ENCODE data around the gene ZFAND3. TPM values are rescaled to one million over a fixed set of nuclear protein-coding genes. Genes with fewer than 3 reads are reported as not detected.

ZFAND3 gene, protein sequence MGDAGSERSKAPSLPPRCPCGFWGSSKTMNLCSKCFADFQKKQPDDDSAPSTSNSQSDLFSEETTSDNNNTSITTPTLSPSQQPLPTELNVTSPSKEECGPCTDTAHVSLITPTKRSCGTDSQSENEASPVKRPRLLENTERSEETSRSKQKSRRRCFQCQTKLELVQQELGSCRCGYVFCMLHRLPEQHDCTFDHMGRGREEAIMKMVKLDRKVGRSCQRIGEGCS
- 100 to 1,000 TPM in 3 of 12 donors, 10 to 100 TPM in 8, not detected in 1; 58.3 to 119 (median 95.8) TPM for polyA plus RNA-seq (ENCODE audit: insufficient read length in 12 of 12)
- long read RNA-seq, donor 1, transcript ZFAND3-201 (6 exons, 3,366 nt): major isoform, 8 of 32 reads
- long read RNA-seq, donor 1, partial matches to known transcripts: 24 of 32 reads
- long read RNA-seq, donor 1, other reads (novel, unspliced or antisense): 0 of 32 reads
- long read RNA-seq, donor 2, transcript ZFAND3-201 (6 exons, 3,366 nt): major isoform, 14 of 27 reads
- long read RNA-seq, donor 2, partial matches to known transcripts: 13 of 27 reads
- long read RNA-seq, donor 2, other reads (novel, unspliced or antisense): 0 of 27 reads
- long read RNA-seq, donor 3, transcript ZFAND3-201 (6 exons, 3,366 nt): major isoform, 6 of 7 reads
- long read RNA-seq, donor 3, partial matches to known transcripts: 0 of 7 reads
- long read RNA-seq, donor 3, other reads (novel, unspliced or antisense): 0 of 7 reads
- long read RNA-seq, donor 4, partial matches to known transcripts: 0 of 5 reads
- long read RNA-seq, donor 4, other reads (novel, unspliced or antisense): 0 of 5 reads
- long read RNA-seq, donor 5, transcript ZFAND3-201 (6 exons, 3,366 nt): major isoform, 20 of 20 reads
- long read RNA-seq, donor 5, partial matches to known transcripts: 0 of 20 reads
- long read RNA-seq, donor 5, other reads (novel, unspliced or antisense): 0 of 20 reads
- long read RNA-seq, donor 6, transcript ZFAND3-201 (6 exons, 3,366 nt): major isoform, 12 of 17 reads
- long read RNA-seq, donor 6, partial matches to known transcripts: 5 of 17 reads
- long read RNA-seq, donor 6, other reads (novel, unspliced or antisense): 0 of 17 reads
- long read RNA-seq, donor 7, transcript ZFAND3-201 (6 exons, 3,366 nt): major isoform, 8 of 40 reads
- long read RNA-seq, donor 7, partial matches to known transcripts: 32 of 40 reads
- long read RNA-seq, donor 7, other reads (novel, unspliced or antisense): 0 of 40 reads
- long read RNA-seq, donor 8, transcript ZFAND3-201 (6 exons, 3,366 nt): major isoform, 16 of 26 reads
- long read RNA-seq, donor 8, partial matches to known transcripts: 9 of 26 reads
- long read RNA-seq, donor 8, other reads (novel, unspliced or antisense): 0 of 26 reads
- long read RNA-seq, donor 9, partial matches to known transcripts: 0 of 3 reads
- long read RNA-seq, donor 9, other reads (novel, unspliced or antisense): 0 of 3 reads
- long read RNA-seq, donor 10, transcript ZFAND3-201 (6 exons, 3,366 nt): major isoform, 15 of 22 reads
- long read RNA-seq, donor 10, partial matches to known transcripts: 5 of 22 reads
- long read RNA-seq, donor 10, other reads (novel, unspliced or antisense): 0 of 22 reads
- long read RNA-seq, donor 11, transcript ZFAND3-201 (6 exons, 3,366 nt): major isoform, 16 of 23 reads
- long read RNA-seq, donor 11, partial matches to known transcripts: 6 of 23 reads
- long read RNA-seq, donor 11, other reads (novel, unspliced or antisense): 0 of 23 reads

DNA sequence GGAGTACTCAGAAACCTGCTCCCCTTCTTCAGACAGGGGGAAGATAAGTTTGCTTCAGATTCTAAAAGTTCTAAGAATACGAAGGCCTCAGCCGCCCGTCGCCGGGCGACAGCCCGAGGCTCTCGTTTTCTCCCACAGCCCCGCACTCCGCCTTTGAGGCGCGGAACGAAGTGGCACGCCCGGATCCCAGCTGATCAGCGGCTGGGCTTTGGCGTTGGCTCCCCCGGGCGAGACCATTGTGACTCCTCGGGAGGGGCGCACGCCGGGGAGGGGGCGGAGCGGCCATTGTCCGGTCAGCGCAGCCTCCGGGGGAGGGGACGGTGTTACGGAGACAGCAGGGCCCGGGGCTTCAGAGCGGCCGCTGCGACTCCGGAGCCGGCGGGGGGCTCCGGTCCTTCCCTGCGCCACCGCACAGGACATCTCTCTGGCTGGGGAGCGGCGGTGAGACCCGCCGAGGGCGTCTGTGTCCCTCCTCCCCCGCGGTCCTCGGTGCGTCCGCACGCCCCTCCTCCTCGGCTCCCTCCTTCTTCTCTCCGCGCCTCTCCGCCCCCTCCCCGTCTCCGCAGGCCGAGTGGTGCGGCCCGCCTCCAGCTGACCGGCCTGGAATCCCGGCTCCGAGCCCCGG is at the start of gene ZFAND3:
Gene ZFAND3 (plus strand): TSS at position 551 of the 625 bp plus-strand sequence. CDS start 219 bp downstream, outside the sequence.
- DNase-seq: peak; percentile 99

DNA sequence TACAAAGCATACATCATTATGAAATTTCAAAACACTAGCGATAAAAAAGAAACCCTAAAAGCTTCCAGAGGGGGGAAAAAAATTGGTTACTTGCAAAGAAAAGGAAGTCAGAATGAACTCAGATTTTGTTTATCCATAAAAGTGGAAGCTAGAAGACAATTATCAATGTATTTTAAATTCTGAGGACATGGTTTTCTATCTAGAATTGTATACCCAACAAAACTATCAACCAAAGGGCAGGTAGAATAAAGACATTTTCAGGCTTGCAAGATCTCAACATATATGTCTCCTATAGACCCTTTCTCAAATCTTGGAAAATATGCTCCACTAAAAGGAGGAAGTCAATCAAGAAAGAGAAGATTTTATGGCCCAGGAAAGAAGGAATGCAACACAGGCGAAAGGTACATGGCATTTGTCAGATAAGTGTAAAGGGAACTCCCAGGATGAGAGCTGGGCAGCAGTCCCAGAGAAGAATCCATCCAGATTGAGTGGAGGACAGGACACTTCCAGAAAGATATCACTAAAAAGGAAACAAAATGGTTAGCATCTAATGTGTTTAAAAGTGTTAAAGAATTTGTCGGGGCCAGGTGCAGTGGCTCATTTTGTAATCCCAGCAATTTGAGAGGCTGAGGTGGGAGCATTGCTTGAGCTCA is 45.4 kb upstream of the ZFAND3 start:
- no peak for DNase-seq

DNA sequence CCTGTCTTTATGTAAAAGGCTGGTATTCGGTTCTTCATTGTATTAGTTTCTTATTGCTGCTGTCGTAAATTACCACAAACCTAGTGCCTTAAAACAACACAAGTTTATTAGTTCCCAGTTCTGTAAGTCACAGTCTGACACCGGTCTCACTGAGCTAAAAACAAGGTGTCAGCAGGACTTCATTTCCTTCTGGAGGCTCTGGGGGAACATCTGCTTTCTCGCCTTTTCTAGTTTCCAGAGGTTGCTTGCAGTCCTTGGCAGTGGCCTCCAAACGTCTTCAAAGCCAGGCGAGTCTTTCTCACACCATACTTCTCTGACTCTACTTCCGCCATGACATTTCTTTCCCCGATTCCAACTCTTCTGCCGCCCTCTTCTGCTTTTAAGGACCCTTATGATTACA is 43.0 kb upstream of the ZFAND3 start:
- no peak for DNase-seq

DNA sequence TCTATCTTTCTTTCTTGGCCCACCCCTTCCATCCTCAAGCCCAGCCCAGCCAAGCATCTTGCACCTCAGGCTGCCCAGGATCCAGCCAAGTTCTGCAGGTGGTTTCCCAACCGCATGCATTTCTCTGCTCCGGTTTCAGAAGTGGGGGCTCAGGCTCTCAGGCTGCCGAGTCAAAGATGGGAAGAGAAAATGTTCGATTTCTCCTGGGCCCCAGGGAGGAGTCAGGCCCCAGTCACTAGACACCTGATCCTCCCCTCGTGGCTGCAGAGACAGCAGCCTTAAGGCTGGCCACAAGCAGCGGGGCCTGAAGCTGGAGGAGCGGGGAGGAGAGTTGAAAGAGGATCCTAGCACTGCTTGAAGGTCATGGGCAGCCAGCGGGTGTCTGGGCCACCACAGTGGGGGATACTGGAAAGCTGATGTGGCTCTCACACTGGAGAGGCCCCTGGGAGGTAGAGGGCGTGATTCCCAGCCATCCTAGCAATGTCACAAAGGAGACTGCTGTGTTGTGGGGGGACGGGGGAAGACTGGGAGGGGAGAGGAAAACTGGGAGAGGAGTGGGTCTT is 42.2 kb upstream of the ZFAND3 start:
- no peak for DNase-seq

DNA sequence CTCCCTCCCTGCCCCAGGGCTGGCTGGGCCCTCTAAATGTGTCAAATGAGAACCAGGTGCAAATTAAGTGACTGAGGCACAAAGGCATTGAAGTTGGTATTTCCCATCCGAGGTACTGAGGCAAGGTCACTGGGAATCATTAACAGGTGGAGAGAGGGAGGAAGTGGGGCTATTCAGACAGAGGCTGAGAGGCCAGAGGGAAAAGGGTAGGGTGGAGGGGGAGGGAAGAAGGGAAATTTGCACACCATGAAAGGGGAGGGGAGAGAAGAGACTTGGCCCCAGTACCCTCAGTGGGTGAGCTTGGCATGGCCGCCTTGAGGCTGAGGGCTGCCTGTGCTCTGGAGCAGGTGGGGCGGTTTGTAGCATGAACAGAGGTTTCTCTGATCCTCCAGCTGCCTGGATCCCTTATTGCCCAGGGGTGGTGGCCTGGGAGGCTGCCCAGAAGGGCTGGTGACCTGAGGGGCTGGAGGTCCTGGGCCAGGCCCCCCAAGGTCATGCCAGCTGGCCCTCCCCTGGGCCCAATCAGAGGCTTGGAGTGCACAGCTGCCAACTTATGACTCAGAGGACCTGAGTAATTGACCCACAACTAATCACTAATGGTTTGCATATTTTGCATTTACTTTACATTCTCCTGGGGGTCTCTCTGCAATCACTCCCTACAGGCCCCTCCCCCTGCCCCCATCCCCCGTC is 40.3 kb upstream of the ZFAND3 start:
- no peak for DNase-seq

DNA sequence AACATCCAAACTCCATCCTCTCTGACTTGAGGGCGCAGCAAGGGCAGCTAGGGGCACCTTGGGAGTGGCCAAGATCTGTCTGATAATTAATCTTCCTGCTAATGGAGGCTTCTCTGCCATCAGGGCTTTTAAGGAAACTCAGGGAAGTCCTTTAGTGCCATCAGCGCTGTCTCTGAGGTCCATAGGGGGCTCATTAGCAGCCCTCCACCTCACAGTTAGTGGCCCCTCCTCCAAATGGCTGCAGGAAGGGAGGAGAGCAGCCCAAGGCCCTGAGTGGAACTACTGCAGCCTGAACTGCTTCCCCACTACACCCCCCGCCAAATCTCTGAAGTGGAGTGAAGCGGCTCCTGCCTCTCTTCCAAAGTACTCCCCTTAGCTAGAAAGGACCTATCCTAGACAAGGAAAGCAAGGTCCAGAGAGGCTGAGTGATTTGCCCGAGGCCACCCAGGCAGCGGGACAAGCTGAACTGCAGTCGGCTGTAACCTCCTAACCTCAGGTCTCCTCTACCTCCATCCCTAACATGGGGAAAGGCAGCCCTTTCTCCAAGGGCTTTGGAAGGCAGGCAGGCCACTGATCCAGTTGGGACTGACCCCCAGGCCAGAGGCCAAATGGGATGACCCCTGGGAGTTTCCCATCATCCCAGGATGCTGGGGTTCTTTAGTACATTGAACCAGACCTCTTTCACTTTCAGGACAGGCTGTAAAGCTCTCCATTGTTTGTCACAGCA is 39.5 kb upstream of the ZFAND3 start:
- DNase-seq: no peak

DNA sequence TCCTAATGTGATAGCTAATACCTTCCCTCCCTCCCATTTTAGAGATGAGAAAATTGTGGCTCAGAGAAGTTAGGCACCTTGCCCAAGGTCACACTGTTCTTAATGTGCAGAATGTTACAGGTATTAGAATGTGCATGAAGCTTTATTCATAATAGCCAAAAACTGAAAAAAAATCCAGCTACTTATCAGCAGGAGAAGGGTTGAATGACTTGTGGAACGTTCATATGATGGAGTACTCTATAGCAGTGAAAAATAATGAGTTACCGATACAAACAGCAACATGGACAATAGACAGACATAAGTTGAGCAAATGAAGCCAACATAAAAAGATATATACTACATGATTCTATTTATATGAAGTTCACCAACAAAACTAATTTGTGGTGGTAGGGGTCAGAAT is 37.7 kb upstream of the ZFAND3 start:
- DNase-seq: no peak

DNA sequence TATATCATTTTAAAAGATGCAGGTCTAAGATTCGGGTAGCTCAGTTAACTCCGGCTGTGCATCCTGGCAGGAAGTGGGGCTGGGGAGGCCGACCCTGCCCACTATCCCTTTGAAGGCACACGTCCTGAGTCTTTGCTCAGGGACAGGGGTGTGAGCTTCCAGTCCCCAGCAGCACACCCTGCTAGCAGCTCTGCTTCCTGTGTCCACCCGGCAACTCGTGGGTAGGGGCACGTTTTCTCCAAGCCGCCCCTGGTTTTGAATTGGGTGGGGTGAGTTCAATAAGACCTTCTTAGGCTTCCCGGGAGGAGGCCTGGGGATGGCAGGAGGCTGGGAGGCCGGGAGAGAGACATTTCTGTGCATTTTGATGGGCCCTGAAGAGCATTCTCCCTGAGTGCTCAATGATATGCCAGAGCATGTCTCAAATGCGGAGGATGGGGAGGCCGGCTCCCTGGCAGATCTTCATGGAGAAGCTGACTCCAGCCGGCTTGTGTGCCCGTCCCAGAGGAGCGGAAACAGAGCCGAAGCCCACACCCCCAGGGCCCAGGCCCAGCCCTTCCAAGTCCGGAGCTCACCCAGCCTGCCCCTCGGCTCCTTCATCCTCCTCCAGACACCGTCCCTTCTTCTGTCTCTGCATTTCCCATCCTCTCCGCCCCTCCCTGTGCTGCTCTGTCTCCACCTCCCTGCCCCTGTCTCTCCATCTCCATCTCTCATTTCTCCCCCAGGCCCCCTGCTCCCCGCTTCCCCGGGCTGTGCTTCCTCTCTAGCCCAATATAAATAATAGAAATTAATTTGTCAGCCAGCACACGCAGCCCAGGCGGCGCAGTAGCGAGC is 36.3 kb upstream of the ZFAND3 start:
- DNase-seq: no peak

DNA sequence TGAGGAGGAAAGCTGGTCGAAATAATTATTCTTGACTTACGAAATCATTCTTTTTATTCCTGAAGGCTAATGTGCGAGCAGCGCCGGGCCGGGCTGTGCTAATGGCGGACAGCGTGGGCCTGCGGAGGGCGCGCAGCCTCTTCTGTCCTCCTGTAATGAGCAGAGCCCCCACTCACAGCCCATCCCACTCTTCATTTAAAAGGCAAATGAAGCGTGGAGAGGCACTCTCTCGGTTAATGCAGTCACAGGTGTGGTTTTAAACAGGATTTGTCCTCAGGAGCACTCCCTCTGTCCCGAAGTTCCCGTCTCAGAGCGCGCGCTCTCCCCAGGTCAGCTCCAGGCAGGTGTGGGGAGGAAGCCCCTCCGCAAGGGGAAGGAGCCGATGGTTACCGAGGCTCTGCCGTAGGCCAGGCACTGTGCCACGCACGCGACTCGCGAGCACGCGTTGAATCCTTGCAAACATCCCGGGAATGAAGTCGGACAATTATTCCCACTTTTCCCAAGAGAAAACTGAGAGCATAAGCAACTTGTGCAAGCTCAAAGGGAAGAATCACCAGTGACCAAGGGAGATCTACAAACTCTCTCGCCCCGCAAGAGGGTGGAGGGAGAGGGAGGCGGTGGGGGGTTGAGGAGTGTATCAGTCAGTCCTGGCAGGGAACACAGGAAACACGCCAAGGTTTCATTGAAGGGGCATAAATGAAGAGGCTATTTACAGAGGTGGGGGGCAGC is 35.5 kb upstream of the ZFAND3 start:
- DNase-seq: peak; percentile 33

DNA sequence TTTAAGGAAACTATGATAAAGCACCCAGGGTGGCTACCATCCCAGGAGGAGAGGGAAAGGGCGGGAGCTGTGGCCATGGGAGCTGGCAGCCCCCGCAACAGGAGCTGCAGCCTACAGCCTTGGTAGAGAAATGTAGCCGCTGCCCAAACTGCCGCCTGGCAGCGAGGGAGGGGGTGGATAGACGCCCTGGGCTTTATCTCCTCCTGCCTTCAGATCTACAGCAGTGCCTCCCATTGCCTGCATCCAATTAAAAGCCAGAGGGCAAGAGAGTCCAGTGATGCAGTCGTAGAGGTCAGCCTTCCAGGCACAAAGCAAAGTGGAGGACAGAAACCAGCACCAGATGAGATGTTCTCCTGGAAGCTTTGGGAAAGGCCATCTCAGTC is 35.0 kb upstream of the ZFAND3 start:
- DNase-seq: no peak

DNA sequence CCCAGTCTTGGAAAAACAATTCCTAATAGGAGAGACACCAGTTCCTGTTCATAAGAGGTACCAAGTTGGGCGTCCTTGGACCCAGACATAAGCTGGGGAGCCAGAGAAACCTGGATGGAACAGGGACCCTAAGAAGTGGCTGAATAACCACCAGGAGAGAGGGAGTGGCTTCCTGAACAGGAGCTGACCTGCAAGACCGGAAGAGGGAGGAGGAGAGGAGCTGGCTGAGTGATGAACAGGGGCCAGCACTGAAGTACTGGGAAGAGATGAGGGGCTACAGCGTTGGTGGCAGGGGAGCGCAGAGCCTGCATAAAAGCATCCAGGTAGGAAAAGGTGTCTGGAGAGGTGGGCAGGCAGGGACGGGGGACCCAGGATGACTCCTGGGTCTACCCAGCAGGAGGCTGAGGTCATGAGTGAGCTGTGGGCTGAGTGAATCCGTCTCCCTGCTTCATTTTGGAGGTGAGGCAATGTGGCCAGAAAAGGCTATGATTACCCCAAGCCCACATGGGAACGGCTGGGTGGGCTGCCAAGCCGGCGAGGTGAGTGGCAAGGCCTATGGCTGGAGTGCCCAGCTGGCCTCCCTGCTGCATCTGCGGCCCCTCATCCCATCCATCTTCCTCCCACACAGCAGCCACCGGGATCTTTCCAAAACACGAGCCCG is 34.4 kb upstream of the ZFAND3 start:
- DNase-seq: no peak

DNA sequence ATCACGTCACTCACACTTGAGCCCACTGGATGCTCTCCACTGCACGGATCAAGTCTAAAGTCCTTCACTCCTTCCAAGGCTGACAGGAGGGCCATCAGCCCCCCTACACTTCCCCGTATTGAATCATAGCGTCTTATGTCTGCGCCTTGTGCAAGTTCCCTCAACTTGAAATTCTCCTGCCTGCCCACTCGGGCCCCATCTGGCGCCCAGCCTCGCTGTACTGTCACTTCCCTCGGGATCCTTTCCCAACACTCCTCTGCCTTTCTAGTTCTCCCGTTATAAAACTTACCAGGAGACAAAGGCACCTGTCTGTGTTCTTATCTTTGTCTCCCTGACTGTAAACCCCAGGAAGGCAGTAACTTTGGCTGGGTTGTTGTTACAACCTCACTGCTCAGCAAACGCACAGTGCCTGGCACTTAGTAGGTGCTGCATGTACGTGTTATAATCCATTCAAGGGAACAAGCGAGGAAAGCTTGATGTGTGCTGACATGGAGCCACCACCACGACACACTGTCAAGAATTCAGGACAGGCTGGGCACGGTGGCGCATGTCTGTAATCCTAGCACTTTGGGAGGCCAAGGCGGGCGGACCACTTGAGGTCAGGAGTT is 33.8 kb upstream of the ZFAND3 start:
- DNase-seq: no peak

DNA sequence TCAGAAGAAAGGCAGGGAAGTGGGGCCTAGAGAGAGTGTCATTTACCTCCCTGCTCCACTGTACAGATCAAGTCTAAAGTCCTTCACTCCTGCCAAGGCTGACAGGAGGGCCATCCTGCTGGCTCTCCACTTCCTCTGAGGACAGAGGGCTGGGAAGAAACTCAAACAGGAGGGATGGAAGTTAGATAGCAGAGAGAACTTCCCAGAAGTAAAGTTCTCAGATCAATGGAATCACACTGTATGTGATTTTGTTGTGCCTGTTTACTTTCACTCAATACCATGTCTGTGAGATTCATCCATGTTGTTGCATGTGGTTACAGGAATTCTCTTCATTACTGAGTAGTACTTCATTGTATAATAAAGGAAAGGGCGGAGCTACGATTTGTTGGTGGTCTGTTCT is 32.3 kb upstream of the ZFAND3 start:
- no peak for DNase-seq

DNA sequence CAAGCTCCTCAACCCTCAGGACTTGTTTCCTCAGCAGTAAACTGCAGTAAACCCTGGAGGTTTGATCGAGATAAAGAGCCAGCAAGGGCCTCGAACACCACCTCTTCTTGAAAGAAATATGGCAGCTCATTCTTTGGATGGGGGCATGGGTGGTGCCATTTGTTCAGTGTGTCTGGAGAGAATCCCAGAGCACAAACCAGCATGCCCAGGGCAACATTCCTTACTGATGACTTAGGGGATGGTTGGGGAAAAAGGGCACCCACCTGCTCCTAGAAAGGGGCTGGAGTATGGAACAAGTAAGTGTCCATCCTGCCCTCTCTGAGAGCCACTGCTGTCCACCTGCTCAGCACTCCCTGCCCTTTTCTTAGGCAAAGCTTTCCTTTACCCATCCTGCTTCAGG is 31.3 kb upstream of the ZFAND3 start:
- DNase-seq: no peak

DNA sequence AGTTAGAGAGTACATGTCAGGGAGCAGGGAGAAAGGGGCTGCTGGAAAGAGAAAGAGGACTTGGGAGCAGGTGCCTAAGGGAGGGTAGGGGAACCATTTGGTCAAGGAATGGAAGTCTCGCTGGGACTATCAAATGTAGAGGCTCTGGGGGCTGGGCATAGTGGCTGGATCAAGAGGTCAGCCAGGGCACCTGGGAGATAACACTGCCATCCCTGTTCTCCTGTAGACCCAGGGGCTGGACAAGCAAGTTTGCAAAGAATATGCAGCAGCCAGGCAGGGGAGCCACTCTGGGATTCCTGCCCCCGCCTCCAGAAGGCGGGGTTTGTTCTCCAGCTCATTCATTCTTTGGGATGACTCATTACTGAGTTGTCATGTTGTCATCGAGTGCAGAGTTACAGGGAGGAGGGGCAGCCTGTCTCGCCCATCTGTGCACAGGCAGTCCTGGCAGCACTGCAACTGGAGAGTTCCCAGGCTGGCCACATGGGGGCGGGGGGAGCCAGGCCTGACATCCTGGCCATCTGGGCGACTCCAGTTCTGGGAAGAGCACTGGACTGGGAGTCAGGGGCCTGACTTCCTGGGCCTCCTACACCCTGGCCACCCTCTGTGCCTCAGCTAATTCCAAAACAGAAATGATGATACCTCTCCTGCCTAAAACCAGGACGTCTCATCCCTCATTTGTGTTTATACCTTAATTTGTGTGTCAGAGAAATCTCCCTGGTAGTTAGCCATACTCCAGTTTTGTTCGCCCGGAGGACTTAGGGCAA is 28.2 kb upstream of the ZFAND3 start:
- peak; percentile 85 for DNase-seq

Data from muscle of arm (tissue), 14 donors.